ENCODE results near the gene GPRIN2.
A peak's percentile ranks its signal among the peaks of the same experiment; 100 is the strongest.
"Not testable (repeated sequence)": the region's sequence is repeated elsewhere in the genome, so short reads cannot be mapped to it uniquely, and the experiment has no call there.

GPRIN2 gene

DNA sequence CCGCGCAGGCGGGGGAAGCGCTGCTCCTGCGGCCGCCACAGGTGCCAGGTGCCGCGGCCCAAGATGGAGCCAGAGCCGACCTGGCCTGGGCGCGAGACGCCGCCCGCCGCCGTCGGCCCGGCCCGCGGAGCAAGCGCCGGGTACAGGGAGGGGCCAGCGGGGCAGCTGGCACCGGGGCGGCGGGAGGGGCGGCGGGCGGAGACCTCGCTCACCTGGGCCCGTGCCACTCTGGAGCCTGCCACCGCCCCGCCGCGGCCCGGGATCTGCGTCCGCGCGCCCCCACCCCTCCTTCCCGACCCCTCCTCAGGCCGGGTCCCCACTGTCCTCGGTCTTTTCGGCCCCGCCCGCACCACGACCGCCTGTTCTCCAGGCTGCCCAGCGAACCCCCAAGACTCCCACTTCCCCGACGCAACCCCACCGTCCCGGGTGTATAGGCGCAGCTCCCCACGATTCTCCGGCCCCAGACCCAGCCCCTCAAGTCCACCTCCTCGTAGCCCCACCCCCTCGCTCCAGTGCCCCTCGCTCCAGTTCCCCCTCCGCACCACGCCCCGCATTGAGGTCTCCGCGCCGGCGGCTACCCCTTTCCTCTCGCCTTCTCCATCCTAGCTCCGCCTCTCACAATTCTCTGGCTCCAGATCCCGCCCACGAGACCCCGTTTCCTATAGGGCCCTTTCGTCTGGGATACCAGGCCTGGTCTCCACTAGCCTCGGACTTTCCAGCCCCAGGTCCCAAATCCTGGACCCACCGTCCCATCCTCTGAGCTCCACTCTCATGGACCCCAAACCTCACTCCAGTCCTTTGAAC is at the start of gene GPRIN2:
Gene GPRIN2 (minus strand): TSS at position 144 of the 804 bp plus-strand sequence. CDS start 5,922 bp downstream, outside the sequence.
- no peak for DNase-seq

DNA sequence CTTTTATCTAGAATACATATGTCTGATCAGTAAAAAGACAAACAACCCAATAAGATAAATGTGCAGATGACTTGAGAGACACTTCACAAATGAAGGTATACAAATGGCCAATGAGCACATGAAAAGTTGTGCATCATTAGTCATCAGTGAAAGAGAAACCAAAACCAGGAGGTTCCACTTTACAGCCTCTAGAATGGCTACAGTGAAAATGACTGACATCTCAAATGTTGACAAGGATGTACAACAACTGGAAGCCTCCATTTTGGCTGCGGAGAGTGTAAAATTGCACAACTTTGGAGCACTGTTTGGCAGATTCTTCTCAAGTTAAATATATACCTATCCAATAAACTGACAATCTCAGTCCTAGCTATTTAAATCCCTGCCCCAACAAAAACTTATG is 44.1 kb upstream of the GPRIN2 start:
- not testable (repeated sequence) for DNase-seq

DNA sequence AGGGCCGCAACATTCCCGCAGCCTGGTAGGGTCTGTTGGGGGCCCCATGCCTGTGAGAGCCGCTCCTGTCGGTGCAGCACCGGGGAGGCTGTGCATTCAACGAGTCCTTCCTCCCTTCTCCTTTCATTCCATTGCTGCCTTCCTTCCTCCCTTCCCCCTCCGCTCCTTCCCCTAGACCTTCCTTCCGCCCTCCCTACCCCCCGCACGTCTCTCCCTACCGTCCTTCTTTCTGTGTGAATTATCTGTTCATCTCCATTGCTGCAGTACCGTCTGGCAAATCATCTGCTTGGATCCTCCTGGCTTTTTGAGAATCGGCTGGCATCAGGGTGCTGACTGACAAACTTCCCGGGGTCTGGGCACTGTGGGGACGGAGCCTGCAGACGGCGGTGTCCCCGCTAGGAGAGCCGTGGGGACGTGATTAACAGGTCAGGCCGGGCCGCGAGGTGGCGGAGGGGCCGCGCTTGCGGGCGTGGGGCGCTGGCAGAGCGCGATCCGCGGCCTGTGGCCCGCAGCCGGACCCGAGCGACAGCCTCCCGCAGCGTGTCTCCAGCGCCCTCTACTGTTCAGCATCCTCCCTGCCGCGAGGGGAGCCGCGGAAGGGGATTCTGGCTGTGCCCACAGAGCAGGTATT is 41.3 kb upstream of the GPRIN2 start:
- peak; percentile 5 for DNase-seq

DNA sequence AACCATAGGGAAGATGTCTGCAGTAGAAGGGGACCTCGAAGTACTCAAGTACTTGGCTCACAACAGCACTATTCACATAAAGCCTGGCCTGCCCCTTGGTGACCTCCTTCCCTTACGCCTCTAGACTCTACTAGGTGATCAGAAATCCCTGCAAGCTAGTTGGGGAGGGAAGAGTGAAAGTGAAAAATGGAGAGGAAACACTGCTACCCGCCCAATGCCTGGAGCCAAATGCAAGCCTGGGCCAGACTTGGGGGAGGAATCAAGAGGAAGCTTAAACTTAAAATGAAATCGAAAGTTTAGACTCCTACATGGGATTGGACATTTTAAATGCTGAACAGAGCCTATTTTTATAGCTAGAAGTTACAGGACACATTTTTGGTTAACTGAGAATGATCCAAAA is 40.1 kb upstream of the GPRIN2 start:
- not testable (repeated sequence) for DNase-seq

DNA sequence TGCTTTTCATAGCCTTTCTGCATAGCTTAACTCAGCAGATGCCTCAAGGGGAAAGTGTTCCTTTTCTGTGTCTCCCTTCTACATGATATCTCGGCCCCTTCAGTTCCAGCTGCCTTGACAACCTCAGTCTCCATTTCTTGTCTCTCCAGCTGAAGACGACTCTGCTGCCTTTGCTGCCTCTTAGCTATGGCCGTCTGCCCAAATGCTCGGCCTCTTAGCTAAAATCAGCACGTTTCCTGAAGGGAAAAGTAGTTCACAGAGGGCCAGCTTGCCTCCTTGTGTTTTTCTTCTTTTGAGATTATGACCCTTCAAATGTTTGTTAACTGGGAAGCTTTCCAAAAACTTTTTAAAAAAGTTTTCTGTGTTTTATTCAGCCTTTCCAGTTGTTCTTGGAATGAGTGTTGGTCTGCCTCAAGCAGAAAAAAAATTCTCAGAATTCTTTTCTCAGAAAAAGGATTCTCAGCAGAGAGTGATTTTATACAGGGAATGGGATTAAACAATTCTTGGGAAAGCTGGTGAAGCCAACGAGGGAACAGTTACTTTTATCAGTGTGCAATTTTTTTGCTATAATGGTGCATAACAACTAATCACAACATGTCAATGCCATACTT is 38.1 kb upstream of the GPRIN2 start:
- DNase-seq = not testable (repeated sequence)

DNA sequence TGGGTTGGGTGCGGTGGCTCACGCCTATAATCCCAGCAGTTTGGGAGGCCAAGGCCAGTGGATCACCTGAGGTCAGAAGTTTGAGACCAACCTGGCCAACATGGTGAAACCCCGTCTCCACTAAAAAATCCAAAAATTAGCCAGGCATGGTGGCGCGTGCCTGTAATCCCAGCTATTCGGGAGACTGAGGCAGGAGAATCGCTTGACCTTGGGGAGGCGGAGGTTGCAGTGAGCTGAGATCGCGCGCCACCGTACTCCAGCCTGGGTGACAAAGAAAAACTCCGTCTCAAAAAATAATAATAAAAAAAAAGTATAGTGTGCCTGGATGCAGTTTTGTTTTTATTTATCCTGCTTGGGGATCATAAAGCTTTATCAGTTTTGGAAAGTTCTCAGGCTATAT is 36.8 kb upstream of the GPRIN2 start:
- DNase-seq = not testable (repeated sequence)

DNA sequence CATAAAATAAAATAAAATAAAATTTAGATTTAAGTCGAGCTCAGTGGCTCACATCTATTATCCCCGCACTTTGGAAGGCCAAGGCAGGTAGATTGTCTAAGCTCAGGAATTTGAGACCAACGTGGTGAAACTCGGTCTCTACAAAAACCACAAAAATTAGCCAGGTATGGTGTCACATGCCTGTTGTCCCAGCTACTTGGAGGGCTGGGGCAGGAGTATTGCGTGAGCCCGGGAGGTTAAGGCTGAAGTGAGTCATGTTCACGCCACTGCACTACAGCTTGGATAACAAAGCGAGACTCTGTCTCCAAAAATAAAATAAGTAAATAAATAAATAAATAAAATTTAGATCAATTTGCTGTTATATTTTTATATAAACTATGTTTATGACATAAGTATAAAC is 34.6 kb upstream of the GPRIN2 start:
- DNase-seq = not testable (repeated sequence)

DNA sequence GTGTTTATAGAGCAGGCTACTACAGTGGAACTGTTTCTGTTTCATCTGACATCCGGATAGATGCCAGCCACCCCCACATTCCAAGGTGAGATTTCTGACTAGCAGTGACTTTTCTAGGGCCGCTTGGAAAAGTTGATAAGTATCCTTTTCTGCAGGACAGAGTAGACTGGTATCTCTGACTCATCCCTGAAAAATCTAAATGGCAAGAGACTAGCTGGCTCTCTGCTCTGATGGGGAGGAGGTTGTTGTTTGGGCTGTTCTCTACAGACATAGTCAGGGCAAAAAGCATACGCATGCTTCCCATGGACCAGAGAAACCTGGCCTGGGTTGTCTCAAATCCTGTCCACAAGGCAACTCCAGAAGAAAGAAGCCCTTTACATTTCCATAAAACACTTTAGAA is 33.1 kb upstream of the GPRIN2 start:
- DNase-seq = not testable (repeated sequence)

DNA sequence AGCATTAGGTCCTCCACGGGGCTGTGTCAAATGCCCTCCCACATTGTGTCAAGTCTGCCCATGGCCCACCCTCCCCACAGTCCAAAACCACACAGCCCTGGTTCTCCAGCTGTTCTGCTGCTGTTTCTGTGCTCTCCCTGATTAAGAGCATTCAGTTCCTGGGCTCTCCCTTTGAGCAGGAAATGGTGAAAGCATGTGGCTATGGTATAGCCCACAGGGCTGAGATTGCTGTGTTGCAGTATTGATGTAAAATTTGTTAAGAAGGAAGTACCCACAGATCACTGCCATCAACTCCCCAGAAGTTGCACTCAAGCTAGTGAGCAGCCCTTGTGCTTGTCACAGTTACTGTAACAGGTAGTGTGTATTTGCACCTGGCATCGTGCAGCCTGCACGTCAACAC is 31.8 kb upstream of the GPRIN2 start:
- DNase-seq = not testable (repeated sequence)

DNA sequence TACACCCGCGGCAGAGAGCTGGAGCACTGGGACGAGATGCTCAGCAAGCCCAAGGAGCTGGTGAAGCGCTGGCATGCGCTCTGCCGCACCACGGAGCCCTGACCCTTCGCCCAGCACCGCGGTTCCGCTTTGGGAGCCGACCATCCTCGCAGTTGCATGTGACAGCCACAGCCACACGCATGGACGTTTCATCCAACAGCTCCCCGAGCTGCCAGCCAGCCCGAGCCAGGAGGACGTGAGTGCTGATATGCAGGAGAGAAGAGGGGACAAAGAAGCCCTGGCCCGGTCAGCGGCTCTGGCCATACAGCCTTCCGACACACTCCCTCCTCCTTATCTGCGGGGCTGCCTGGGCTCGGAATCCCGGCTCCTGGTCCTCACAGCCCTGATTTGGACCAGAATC is 31.1 kb upstream of the GPRIN2 start:
- DNase-seq = not testable (repeated sequence)

DNA sequence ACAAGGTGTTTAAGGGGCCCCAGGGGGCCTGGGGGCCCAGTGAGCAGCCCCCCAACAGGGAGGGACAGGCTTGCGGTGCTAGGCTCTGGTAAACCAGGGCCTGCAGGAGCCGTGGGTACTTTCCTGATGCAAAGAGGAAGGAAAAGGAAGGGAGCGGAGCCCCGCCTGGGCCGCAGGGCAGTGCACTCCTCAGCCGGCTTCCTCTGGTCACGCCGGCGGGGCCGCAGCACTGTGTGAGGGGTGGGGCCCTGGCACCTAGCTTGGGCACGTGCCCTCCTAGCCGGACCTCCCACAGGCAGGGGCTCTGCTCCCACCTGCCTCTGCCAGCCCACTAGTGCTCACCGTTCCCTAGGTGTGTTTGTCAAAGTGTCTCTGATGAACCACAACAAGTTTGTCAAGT is 28.8 kb upstream of the GPRIN2 start:
- not testable (repeated sequence) for DNase-seq

DNA sequence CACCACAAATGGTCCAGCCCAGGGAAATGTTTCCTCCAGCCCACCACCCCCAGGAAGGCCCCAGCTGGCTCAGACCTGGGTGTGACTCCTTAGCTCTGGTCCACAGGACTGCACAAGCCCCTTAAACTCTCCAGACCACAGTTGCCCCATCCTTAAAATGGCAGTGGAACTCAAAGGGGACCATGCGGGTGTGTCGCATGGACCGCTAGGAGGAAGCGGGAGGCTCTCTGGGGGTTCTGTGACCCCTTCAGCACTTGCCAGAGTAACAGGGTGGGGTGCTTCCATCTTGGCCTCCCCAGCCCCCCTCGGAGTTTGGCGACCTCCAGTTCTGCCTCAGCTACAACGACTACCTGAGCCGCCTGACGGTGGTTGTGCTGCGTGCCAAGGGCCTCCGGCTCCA is 27.7 kb upstream of the GPRIN2 start:
- DNase-seq = not testable (repeated sequence)

DNA sequence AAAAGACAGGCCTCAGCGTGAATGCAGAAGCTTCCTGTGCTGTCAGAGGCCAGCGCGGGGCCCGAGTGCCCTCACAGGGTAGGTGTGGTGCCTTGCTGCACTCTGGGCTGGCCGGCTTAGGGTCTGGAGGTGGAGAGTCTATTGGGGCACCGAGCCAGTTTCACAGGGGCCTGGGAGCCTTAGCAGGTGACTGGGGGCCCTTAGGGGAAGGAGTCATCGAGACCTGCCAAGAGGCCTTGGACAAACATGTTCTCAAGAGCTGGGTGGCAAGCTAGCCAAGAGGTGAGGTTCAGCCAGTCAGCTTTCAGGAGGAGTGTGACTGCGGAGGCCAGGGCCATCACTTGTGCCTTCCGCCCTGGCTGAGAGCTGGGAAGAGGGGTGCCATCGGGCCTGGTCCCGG is 26.1 kb upstream of the GPRIN2 start:
- not testable (repeated sequence) for DNase-seq

DNA sequence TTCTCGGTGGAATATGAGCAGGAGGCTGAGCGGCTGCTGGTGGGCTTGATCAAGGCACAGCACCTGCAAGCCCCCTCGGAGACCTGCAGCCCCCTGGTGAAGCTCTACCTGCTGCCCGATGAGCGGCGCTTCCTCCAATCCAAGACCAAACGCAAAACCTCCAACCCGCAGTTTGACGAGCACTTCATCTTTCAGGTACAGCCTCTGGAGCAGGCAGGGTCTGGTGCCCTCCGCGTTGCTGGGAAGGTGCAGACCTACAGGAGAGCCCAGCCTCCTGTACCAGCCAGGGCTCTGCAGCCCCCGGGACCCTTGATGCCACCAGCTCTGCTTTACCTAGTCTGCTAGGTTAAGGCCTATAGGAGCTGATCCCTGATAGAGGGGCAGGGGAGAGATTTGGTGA is 25.5 kb upstream of the GPRIN2 start:
- DNase-seq = not testable (repeated sequence)

DNA sequence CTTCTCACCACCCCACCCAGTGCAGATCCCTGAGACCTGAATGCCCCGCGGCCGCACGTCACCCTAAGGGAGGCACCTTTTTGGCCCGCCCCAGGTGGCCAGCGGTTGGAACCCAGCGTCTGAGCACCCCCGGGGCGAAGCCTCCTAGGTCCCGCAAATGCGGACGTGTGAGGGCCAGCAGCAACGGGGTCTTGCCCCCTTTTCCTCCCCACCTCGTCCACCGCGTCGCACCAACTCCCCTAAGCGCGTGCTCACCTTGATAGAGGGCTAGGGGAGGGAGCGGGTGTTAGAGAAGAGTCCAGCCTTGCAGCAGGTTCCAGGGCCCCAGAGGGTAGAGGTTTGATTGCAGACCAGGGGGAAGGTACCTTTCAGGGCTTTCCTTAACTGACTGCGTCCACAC is 22.9 kb upstream of the GPRIN2 start:
- not testable (repeated sequence) for DNase-seq

DNA sequence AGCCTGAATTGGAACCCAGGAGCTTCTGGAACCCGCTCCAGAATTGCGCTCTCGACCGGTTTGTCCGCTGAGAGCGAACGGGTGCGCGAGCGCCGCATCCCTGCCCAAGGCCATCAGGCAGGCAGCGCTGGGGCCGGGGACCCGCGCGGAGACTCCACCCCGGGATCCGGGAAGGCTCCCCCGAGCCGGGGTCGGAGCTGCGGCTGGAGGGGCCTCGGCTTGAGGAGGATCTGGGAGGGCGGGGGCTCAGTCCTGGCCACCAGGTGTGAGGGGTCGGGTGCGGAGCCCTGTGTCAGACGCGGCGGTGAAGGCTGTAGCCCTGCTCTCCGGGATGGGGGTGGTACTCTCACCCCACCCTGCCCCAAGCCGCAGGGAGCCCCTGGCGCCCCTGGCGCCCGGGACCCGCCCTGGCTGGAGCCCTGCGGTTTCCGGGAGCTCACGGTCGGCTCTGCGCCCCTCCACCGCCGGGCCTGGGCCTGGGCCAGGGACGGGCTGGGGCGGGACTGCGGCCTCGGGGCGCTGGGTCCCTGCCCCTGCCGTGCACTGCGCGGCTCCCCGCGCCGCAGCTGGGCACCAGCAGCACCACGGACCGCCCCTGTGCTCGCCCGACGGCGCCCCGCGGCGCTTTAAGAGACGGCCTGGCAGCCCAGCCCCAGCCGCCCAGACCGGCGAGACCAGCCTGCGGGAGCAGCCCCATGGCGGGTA is 22.2 kb upstream of the GPRIN2 start, which contains the start of gene SYT15:
Gene SYT15 (plus strand): TSS at position 655 of the 705 bp plus-strand sequence. CDS start 41 bp downstream, at position 696.
- DNase-seq = not testable (repeated sequence)

DNA sequence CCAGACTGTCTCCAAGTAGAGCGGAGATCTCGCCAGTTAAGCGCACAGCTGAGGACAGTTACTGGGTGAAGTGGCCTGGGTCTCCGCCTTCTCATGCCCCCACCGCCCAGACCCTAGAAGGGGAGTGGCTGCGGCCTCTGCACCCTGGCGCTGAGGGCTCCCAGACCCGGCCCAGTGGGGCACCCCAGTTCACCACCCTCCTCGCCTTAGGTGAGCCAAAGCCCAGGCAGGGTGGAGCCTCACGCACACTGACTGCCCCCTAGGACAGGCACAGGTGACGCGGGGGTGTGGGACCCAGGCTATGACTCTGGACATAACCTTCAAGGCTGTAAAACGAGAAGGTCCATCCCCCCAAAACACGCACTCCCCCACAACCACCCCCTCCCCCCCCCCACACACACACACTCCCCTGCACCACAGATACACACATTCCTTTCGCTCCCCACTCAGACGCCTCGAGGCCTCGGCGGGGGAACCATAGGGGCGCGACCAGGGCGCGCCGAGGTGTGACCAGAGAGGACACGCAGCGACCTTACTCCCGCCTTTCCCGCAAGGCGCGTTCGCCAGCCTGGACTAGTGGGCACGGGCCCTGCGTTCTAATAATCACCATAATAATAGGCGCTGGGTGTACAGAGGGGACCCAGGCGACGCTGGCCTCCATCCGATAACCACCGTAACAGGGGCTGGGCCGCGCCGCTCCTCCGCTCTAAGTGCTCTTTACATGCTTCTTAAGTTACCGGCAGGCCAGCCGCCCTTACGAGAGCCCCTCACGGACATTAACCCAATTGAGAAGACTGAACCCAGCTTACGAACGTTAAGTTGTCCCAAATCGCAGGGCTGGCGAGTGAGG is 21.4 kb upstream of the GPRIN2 start:
- not testable (repeated sequence) for DNase-seq

DNA sequence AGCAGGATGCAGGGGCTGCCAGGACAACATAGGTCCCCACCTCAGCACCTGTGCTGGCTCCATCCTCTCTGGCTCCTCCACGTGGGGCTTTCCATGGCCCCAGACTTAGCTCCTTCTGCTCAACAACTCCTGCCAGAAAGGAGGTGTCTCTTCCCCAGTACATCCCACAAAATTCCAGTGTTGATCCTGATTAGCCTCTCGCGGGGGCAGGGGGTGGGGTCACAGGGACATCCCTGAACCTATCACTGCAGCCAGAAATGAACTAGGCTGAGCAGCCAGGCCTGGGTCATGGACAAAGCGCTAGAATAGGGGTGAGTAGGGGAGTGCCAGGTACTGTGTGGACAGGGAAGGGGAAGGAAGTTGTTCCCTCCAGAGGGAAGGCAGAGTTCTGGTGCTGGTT is 17.4 kb upstream of the GPRIN2 start:
- DNase-seq = not testable (repeated sequence)

DNA sequence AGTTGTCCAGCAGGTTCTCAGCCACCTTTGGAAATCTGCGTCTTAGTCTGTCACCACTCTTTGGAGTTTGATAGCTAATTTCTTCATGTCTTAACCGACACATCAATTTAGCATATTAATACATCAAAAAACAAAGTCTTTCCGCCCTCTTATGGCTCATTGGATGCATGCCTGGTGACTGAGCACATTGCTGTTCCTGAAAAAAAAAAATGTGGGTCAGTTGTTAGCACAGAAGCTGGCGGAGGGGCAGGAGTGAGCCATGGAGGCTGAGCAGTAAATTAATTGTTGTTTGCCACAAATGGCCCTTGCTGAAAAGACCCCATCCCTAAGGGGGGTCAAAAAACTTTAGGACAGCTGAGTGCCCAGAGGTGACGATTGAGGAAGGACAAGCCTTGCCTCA is 16.9 kb upstream of the GPRIN2 start:
- DNase-seq = not testable (repeated sequence)

DNA sequence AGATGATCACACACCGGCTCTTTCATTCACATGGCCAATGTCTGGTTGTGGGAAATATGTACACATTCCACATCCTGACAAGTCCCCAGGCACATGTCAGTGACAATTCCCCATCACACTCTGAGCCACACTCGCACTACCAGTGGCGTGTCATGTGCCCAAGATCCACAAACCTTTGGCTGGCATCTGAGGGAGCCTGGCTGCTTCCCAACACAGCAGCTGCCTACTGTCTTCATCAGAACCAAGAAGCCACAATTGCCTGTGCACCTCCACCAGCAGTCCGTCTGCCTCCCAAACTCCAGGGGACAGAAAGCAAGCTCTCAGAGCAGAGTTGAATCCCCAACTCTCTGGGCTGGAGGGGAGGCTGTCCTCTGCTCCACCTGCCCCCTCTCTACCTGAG is 16.3 kb upstream of the GPRIN2 start:
- not testable (repeated sequence) for DNase-seq

DNA sequence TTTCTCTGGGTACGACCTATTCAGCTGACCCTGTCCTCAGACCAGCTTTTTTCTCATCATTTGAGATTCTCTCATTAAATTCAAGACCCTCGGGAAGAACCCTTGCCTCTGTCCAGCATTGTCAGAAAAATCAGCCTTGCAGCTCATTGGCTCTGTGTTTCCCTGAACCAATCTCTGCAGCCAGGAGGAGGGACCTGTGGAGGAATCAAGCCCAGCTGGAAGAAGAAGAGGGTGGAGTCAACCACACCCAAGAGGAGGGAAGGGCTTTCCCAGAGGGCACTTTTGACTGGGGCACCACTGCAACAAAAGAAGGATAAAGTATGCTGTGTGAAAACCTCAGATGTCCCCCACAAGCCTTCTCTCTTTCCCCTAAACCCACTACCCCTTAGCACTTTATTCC is 14.2 kb upstream of the GPRIN2 start:
- not testable (repeated sequence) for DNase-seq

DNA sequence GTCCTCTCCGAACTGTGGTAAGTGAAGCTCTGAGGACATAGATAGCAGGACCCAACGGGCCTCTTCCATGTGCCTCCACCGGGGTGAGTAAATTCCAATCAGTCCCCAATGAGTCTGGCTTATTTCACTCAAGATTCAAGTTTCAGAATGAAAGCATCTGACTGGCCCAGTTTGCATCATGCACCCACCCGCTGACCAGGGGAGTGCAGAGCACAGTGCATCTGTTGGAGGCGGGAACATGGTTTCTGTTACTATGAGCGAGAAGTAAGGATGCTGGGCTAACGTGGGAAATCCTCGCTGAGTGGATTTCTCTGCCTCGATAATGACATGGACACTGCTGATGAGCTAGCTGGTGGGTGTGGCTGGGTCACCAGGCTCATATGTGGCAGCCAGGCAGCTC is 10.7 kb upstream of the GPRIN2 start:
- not testable (repeated sequence) for DNase-seq
